Measurements from ENCODE around the gene SLC49A4.

Gene SLC49A4

GRCh38 chr3:122902326-122902725, 107.5 kb downstream of the SLC49A4 start:
- in situ Hi-C loops (cut with MboI; ENCODE audit: low sequenced_read_pairs): no loop called here

- in situ Hi-C loops (cut with MboI; ENCODE audit: low sequenced_read_pairs): no loop called here
These were observed 108.3 kb downstream of the SLC49A4 start for GRCh38 chr3:122903171-122903570.

- in situ Hi-C loops (cut with MboI; ENCODE audit: low sequenced_read_pairs): no loop called here
These were observed 112.6 kb downstream of the SLC49A4 start for GRCh38 chr3:122907471-122907870.

- in situ Hi-C loops (cut with MboI; ENCODE audit: low sequenced_read_pairs): no loop called here
These were observed 113.4 kb downstream of the SLC49A4 start for GRCh38 chr3:122908251-122908650.

GRCh38 chr3:122911901-122912300, 117.0 kb downstream of the SLC49A4 start:
- in situ Hi-C loops (cut with MboI; ENCODE audit: low sequenced_read_pairs): no loop called here

GRCh38 chr3:122912772-122913538, 118.1 kb downstream of the SLC49A4 start:
- in situ Hi-C loops (cut with MboI; ENCODE audit: low sequenced_read_pairs): no loop called here

- in situ Hi-C loops (cut with MboI; ENCODE audit: low sequenced_read_pairs): no loop called here
These were observed 118.8 kb downstream of the SLC49A4 start for GRCh38 chr3:122913539-122914100.

GRCh38 chr3:122915300-122916055, 120.6 kb downstream of the SLC49A4 start:
- in situ Hi-C loops (cut with MboI; ENCODE audit: low sequenced_read_pairs): no loop called here

- in situ Hi-C loops (cut with MboI; ENCODE audit: low sequenced_read_pairs): no loop called here
These were observed 121.2 kb downstream of the SLC49A4 start for GRCh38 chr3:122916084-122916483.

GRCh38 chr3:122916580-122916979, 121.7 kb downstream of the SLC49A4 start:
- in situ Hi-C loops (cut with MboI; ENCODE audit: low sequenced_read_pairs): no loop called here

- in situ Hi-C loops (cut with MboI; ENCODE audit: low sequenced_read_pairs): no loop called here
These were observed 122.5 kb downstream of the SLC49A4 start for GRCh38 chr3:122917412-122917811.

GRCh38 chr3:122918576-122919290, 123.9 kb downstream of the SLC49A4 start:
- in situ Hi-C loops (cut with MboI; ENCODE audit: low sequenced_read_pairs): no loop called here

GRCh38 chr3:122919291-122919610, 124.4 kb downstream of the SLC49A4 start:
- in situ Hi-C loops (cut with MboI; ENCODE audit: low sequenced_read_pairs): no loop called here

- in situ Hi-C loops (cut with MboI; ENCODE audit: low sequenced_read_pairs): no loop called here
These were observed 126.1 kb downstream of the SLC49A4 start for GRCh38 chr3:122920986-122921385.

GRCh38 chr3:122921791-122922651, 127.2 kb downstream of the SLC49A4 start:
- in situ Hi-C loops (cut with MboI; ENCODE audit: low sequenced_read_pairs): no loop called here

- in situ Hi-C loops (cut with MboI; ENCODE audit: low sequenced_read_pairs): no loop called here
These were observed 128.7 kb downstream of the SLC49A4 start for GRCh38 chr3:122923611-122924010.

GRCh38 chr3:122924056-122924455, 129.2 kb downstream of the SLC49A4 start:
- in situ Hi-C loops (cut with MboI; ENCODE audit: low sequenced_read_pairs): no loop called here

- in situ Hi-C loops (cut with MboI; ENCODE audit: low sequenced_read_pairs): no loop called here
These were observed 130.9 kb downstream of the SLC49A4 start for GRCh38 chr3:122925756-122926155.

GRCh38 chr3:122926322-122926721, 131.5 kb downstream of the SLC49A4 start:
- in situ Hi-C loops (cut with MboI; ENCODE audit: low sequenced_read_pairs): no loop called here

GRCh38 chr3:122926811-122927210, 131.9 kb downstream of the SLC49A4 start:
- in situ Hi-C loops (cut with MboI; ENCODE audit: low sequenced_read_pairs): no loop called here
